ENCODE results near the gene CAVIN1. TPM values are rescaled to one million over a fixed set of nuclear protein-coding genes. Genes with fewer than 3 reads are reported as not detected.
"Not testable (repeated sequence)": the region's sequence is repeated elsewhere in the genome, so short reads cannot be mapped to it uniquely, and the experiment has no call there.

The CAVIN1 gene
- total RNA-seq, 1 donor from 2014 or later: 342 TPM

GRCh38 chr17:42404326-42405055 is 18.6 kb downstream of the CAVIN1 start:
- no peak for DNase-seq
- H3K4me1 ChIP-seq: peaks cover 49% of the 10 kb centered on the region
- ATAC-seq: no peak
- H3K4me3 ChIP-seq: no peak overlapping the region
- H3K27me3 ChIP-seq: no peaks in the 10 kb centered on the region
- intact Hi-C loops (cut with DNase I): loop anchor here (5.0 kb wide), 1 partner anchor 82 kb away; no protein-coding TSS in a partner anchor
- no peaks in the 10 kb centered on the region for H3K9me3 ChIP-seq
- peaks cover 31% of the 10 kb centered on the region for H3K36me3 ChIP-seq
- TF ChIP-seq CTCF (IDR thresholded peaks at IDR 0.05): no peak
- no peak overlapping the region for H3K27ac ChIP-seq

- DNase-seq (no peak), ATAC-seq (no peak)
- H3K4me3 ChIP-seq: no peak overlapping the region
- H3K27me3 ChIP-seq: no peaks in the 10 kb centered on the region
- H3K36me3 ChIP-seq: peaks cover 31% of the 10 kb centered on the region
- intact Hi-C loops (cut with DNase I): no loop called here
- TF ChIP-seq CTCF (IDR thresholded peaks at IDR 0.05): peak; percentile 8
- H3K4me1 ChIP-seq: peaks cover 38% of the 10 kb centered on the region
- H3K27ac ChIP-seq: no peak overlapping the region
- H3K9me3 ChIP-seq: no peaks in the 10 kb centered on the region
These were observed 19.9 kb downstream of the CAVIN1 start for GRCh38 chr17:42403150-42403549.

- Histone ChIP-seq H3K4me3 (no peak overlapping the region), H3K9me3 (no peaks in the 10 kb centered on the region), H3K36me3 (peaks cover 31% of the 10 kb centered on the region), H3K4me1 (peaks cover 27% of the 10 kb centered on the region), H3K27ac (no peak overlapping the region), H3K27me3 (no peaks in the 10 kb centered on the region)
- DNase-seq (no peak), ATAC-seq (no peak)
- no peak for TF ChIP-seq CTCF (IDR thresholded peaks at IDR 0.05)
- intact Hi-C loops (cut with DNase I): no loop called here
These were observed 20.9 kb downstream of the CAVIN1 start for GRCh38 chr17:42402117-42402516.

GRCh38 chr17:42400844-42401375 is 22.1 kb downstream of the CAVIN1 start:
- ATAC-seq; DNase-seq; H3K4me3 ChIP-seq; H3K9me3 ChIP-seq; intact Hi-C loops (cut with DNase I); H3K27me3 ChIP-seq; H3K27ac ChIP-seq: not testable (repeated sequence)
- H3K36me3 ChIP-seq: peaks cover 31% of the 10 kb centered on the region
- peaks cover 15% of the 10 kb centered on the region for H3K4me1 ChIP-seq

GRCh38 chr17:42399948-42400843 is 22.9 kb downstream of the CAVIN1 start:
- Histone ChIP-seq H3K36me3 (peaks cover 29% of the 10 kb centered on the region), H3K27ac (no peak overlapping the region), H3K4me1 (peaks cover 8% of the 10 kb centered on the region), H3K4me3 (no peak overlapping the region), H3K9me3 (no peaks in the 10 kb centered on the region), H3K27me3 (no peaks in the 10 kb centered on the region)
- TF ChIP-seq CTCF (IDR thresholded peaks at IDR 0.05): no peak
- DNase-seq: no peak
- intact Hi-C loops (cut with DNase I): no loop called here
- ATAC-seq: no peak

- Histone ChIP-seq H3K4me1 (peaks cover 6% of the 10 kb centered on the region), H3K9me3 (no peaks in the 10 kb centered on the region), H3K36me3 (peaks cover 19% of the 10 kb centered on the region), H3K27me3 (no peaks in the 10 kb centered on the region), H3K27ac (no peak overlapping the region), H3K4me3 (no peak overlapping the region)
- ATAC-seq: no peak
- TF ChIP-seq CTCF (IDR thresholded peaks at IDR 0.05): no peak
- no peak for DNase-seq
- intact Hi-C loops (cut with DNase I): no loop called here
These were observed 23.9 kb downstream of the CAVIN1 start for GRCh38 chr17:42399121-42399520.

GRCh38 chr17:42395601-42396000 is 27.5 kb downstream of the CAVIN1 start:
- H3K4me3 ChIP-seq; ATAC-seq; H3K4me1 ChIP-seq; H3K9me3 ChIP-seq; H3K27ac ChIP-seq; H3K27me3 ChIP-seq; intact Hi-C loops (cut with DNase I); DNase-seq; H3K36me3 ChIP-seq: not testable (repeated sequence)
